ENCODE measurements around the gene WDR33.

The WDR33 gene

DNA sequence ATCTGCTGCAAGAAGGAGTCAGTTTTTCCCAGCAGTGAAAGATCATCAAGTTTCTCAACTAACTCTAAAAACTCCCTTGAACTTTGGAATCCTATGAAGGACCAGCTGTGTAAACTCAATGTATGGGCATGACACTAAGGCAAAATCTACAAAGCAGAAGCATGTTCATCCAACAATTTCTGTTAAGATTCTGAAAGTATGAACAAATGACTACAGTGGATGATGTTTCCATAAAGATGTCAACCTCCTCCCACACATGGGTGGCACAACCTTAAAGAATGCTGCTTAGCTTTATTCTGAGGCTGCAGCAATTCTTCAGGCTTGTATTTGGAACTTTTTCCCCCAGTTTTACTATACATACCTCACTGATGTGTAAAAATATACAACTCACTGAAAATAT lies 47.2 kb downstream of the WDR33 start:
- peak; percentile 41 for DNase-seq (ENCODE audit: low read depth)

DNA sequence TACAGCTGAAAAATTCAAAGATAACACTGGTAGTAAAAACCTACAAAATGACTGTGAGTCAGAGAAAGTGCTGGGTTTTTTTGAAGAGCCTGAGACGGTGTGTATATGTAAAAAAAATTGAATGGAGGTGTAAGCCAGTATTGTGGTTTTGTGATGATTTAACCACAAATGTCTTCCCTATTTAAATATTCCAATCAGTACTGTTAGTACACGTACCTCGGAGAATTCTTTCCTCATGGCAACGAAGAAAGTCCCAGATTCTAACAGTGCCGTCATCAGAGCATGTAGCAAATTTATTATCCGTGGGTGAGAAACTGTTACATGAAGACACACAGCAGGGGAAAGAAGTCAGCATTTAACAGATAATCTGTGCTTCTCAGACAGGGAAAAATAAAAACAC lies 48.1 kb downstream of the WDR33 start:
- DNase-seq (ENCODE audit: low read depth) = peak; percentile 25

DNA sequence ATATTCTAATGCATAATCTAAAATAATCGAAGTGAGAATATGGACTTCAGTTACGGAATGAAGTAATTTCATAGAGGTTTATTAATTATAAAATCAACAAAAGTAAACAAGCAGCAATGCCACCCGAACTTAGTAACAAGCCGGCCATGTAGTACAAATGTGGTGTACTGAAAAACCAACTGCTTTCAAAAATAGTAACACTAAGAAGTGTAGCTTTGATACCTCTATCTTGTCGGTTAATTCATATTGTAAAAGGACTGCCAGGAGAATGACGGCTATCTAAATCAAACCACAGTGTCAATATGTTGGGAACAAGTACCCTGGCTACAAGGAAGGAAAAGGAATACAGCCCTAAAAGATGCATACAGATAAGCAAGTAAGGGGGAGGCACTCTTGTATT lies 48.5 kb downstream of the WDR33 start:
- DNase-seq (ENCODE audit: low read depth) = no peak

DNA sequence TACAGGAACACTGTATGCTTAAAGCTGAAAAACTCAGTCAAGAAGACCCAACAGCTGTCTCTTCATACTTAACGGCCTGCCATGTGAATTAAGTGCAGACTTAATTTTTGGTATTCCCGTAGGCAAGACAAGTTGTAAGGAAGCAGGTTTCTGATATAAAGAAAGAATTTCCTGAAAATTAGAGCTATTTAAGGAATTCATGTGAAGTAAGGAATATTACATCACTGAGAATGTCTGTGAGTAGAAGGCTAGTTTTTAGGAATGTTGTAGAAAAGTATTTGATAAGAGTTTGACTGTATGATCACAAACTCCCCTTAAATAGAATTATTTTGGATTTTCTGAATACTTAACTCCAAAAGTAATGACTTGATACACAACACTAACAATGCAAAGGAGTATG lies 51.0 kb downstream of the WDR33 start:
- DNase-seq (ENCODE audit: low read depth) = no peak

DNA sequence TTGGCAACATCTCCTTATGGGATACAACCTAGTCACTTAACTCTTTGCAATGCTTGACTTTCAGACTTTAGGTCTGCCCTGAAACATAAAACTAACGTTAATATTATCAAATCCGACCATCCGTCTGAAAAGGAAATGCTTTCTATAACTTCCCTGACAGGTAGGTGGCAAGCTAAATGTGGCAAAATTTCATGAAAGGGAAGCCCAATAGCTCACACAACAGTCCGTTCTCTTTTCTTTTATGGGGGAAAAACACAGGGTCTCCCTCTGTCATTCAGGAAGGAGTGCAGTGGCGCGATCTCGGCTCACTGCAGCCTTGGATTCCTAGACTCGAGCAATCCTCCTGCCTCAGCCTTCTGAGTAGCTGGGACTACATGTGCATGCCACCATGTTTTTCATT lies 56.8 kb downstream of the WDR33 start:
- no peak for DNase-seq (ENCODE audit: low read depth)

DNA sequence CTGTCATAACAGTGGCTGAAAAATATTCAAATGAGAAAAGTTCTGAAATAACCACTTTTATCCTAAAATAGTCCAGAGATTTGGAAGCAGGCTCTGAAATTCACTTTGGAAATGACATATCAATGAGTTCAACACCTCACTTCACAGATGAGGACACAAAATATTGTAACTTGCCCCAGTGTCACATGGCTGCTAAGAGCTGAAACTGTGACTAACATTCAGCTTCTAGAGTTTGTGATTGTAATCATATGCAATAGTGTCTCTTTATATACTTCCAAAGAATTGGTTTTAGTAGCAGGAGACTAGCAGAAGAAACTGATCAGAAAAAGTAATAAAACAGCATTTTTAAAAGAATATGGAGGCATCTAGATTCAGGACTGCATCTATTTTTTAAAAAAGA lies 57.6 kb downstream of the WDR33 start:
- no peak for DNase-seq (ENCODE audit: low read depth)

DNA sequence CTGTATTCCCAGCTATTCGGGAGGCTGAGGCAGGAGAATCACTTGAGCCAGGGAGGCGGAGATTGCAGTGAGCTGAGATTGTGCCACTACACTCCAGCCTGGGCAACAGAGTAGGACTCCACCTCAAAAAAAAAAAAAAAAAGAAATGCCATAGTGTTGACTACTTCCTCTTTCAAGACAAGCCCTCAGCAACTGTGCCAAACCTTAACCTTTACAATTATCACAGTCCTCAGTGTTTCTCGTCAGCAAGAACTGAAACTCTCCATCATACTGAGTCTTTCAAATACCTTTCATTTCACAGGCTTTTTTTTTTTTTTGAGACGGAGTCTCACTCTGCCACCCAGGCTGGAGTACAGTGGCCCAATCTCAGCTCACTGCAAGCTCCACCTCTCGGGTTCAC lies 61.4 kb downstream of the WDR33 start:
- DNase-seq (ENCODE audit: low read depth) = peak; percentile 57

DNA sequence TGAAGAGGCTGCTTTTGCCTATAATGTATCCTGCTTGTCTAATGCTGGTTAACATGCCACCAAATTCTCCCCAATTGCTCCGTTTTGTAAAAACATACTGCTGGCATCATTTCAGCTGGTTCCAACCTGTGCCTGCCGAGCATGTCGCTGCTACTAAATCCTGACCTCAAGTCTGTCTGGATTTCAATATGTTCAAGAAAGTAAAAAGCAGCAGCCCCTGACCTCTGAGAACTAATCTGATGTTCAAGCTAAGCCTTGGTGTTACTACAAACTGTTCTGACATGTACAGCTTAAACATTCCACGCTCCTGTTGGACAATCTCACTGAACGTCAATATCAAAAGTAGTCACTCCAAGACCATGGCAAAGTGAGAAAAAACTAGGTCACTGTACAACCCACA lies 63.4 kb downstream of the WDR33 start:
- DNase-seq (ENCODE audit: low read depth) = no peak

DNA sequence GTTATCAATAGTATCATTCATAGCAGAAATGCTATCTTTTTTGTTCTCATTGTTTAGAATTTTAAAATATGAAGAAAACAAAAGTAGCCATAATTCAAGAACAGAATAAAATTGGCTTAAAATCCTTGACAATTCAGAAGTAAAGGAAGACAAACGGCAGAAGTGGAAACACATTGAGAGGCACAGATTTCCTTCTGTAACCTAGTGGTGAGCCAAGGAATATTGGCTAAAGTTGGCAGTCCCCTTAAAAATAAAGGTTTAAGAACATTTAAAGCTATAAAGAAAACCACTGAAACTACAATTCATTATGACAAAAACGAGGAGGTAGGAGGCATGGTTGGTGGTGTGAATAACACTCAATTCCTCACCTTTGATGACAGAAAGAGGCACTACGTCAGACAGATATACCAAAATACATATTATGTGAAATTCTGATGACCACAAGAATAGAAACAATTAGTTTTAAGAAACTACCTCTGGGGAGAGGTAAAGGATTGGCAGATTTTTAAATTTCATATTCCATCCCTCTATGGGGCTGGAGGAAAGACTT lies 67.4 kb downstream of the WDR33 start:
- DNase-seq (ENCODE audit: low read depth) = no peak

DNA sequence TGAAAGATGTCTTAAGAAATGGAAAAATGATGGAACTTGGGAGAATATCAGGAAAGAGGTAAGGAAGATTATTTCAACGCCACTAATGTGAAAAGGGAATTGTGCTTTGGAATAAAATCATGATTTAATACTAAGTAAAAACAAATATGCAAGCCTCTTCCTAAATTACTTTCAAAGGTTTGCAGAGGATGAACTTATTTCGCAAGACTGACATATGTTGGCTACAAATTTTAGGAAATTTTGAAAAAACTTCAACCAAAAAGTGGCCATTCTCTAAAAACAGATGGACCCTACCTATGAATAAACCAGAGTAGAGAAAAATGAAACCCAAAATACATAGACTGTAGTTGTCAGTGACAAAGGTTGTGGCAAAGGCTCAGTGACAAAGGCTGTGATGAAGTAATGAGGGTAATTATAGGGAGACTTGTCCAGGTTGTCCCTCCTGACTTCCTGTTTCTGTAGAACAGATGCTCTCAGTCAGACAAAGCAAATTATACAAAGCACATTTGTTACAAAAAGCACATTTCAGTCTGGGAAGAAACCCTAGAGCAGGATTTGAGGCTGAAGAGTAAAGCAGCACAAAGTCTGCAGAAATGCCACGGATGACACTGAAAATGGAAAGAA lies 70.2 kb downstream of the WDR33 start:
- DNase-seq (ENCODE audit: low read depth) = no peak

DNA sequence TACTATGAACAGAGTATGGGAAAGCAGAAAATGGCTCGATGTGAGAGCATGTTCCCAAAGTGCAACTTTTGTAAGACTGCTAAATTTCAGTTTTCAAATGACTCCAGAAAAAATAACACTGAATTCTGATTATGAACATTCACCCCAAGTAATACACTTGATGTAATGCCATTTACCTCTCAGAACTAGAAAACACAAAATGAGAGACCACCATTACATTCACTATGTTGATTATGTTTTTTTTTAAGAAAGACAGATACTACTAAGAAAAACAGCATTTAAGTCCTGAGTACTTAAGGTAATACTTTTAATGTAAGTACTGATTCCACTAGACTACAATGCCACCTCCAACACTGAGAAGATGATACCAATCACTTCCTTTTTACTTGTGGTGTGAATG lies 71.2 kb downstream of the WDR33 start:
- DNase-seq (ENCODE audit: low read depth) = no peak

DNA sequence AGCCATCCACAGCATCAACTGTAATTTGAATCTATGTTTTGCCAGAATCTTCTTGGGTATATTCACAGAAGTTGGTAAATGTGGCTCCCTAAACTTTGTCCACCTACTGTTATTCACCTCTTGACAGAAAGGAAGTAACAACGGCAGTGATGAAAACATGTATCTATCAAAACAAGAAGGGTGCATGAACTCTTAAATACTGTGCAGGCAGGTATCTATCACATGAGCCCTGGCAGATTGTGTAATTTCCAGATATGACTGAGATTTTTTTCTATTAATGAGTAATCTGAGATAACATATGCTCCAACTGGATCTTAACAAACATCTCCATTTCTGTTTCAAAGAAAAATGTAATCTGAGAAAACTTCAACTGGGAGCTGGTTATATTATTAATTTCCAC lies 73.1 kb downstream of the WDR33 start:
- peak; percentile 40 for DNase-seq (ENCODE audit: low read depth)

DNA sequence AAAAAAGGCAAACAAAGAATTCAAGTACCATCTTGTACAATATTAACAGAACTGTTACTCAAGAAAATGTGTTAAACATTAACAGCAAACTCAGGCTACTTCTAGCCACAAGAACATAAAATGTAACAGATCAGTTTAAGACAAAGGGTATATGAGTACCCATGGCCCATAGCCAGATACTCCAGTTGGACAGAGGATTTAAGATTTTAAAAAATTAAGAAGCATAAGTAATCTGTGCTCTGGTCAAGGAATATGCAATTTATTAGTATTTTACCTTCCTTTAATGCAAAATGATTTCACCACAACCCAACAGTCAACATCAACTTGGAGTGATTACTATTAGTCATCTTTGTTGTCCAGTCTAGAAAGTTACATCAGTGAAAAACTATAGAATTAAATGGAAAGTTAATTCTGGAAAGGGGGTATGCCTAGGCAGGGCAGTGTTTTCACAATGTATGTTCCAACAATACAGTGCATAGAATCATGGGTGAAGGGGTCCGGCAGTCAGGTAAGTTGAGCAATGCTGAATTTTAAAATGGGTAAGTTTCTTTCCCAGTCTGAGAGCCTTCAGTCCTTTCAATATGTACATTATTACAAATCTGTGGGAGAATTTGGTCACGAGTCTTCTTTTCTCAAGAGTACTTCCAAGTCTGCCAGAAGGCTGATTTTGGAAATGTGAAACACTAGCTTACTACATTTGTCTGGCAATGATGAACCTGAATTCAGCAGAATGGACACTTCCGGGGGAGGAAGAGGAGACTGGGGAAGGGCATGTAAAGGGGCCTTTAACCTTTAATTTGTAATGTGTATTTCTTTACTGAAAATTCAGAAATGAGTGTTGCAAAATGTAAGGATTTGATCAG lies 75.2 kb downstream of the WDR33 start:
- DNase-seq (ENCODE audit: low read depth) = peak; percentile 7

DNA sequence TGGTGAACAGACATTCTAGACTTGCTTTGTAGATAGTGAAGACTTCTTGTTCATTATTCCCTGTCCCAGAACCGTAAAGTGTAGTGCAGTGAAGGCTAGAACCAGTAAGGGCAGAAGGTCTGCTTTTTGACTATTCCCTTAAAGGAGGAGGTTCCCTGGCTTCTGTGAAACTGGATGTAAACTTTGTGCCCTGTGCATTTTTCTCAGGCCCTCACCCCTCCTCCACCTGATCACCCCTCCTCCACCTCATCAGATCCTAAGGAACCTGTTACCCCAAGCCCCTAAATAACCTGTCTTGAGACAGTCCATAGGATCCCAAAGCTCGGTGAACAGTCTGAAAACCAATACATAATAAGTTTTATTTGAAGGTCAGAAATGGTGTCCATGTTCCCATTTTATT lies 75.9 kb downstream of the WDR33 start:
- no peak for DNase-seq (ENCODE audit: low read depth)

DNA sequence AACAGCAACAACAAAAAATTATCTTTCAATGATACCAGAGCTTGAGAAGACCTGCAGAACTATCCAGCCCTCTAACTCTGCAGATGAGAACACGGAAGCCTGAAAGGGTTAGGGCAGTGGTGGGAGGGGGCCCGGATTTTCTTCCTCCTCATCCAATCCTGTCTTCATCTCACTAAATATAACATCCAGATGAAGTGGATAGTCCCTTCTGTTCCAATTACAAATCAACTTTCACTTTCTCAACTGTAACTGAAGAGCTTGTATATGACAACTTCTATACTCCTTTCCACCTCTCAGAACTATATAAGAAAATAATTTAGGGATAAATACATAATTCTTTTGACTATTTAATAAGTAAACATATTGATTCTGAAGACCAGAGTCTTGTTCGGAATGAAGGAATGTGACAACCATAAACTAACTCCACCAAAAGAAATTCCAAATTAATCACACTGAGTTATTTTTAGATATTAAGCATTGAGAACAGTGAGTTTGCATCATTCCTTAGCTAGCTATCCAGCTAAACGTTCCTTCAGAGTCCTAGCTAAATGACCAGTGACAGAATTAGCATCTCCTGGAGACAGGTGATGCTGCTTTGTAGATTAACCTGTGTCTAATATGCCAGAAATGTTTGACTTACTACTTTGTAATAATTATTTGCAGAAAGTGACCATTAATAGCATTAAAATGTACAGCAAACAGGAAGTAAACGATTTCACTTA lies 77.0 kb downstream of the WDR33 start:
- DNase-seq (ENCODE audit: low read depth) = peak; percentile 42

DNA sequence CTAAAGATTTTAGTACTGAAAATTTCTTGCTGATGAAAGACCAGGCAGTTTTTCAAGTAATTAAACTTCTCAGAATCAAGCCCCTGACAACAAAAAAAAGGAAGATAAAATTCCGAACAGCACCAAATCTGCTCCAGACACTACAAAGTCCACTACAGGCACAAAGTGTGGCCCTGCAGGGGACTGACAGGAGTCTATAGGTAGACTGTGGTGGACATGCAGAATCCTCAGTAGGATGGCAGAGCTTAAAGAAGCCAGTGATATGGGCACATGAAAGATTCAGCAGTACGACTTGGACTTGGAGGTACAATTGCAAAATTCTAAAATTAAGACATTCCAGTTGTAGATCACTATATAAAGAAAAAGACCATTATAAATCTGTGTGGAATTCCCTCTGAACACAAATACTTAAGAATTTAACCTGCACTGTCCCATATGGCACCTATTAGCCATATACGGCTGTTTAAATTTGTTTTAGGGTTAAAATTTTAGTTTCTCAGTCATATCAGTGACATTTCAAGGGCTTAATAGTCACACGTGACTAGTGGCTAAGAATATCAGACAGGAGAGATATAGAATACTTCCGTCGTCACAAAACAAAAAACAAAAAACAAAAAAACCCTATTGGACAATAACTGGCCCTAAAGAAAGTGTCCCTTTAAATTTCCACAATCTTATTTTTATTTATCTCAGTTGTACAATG lies 77.7 kb downstream of the WDR33 start:
- DNase-seq (ENCODE audit: low read depth) = no peak

DNA sequence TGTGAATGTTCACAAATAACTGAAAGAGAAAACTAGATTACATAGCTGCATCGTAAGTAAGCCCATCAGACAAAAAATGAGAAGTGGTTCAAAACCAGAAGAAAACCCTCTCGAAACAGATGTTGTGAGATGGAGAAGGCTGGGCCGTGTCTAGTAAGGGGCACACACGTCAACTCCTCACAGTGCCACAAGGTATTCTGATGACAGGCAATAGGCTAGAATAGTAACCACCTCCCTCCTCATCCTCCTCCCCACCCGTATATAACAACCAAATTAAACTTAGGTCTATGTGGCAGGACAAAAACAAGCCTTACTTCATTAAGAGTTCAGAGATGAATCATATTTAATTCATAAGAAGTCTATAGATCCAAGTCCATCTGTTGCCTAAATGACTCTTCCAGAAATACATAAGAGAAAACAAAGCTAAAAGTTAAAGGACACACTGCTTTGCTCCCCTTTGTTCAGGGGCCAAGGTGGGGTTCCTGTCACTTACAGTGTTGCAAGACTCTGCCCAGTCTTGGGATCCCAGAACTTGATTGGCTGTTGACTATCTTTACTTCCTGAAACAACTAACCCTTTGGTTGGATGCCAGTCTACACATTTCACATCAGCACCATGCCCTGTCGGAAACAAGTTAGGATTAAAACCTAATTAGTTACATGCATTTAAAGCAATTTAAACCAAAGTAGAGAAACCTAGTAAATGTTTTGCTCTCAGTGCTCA lies 84.7 kb downstream of the WDR33 start:
- no peak for DNase-seq (ENCODE audit: low read depth)

DNA sequence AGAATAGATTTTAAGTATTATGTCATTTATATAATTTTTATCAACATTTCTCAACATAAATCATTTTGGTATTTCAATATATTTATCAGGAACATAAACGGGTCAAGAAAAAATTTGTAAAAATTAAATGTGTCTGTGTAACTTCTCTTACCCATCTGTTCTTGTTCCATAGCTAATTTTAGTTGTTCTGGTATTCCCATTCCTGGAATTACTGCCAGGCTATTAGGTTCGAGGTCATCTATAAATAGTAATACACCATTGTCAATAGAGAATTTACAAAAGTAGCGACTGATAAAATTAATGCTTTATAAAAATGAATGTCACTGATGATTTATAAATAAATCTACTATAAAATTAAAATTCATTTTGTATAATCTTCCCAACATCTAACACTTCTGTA lies 88.2 kb downstream of the WDR33 start:
- no peak for DNase-seq (ENCODE audit: low read depth)

DNA sequence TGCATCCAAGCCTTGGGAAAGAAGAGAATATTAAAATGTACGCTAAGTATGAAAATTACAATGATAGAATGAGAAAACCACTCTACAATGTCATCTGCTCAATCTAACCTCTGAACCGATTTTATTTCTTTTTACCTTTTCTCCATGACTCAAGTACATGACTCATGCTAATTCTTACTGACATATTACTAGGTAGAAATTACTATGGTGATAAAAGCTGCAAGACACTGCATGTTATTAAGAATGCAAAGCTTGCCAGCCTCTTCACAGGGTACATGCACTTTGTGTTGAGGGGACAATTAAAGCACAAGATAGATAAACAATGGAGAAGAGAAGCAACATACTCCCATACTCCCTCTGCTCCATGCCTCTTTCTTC lies 89.0 kb downstream of the WDR33 start:
- DNase-seq (ENCODE audit: low read depth) = peak; percentile 43

DNA sequence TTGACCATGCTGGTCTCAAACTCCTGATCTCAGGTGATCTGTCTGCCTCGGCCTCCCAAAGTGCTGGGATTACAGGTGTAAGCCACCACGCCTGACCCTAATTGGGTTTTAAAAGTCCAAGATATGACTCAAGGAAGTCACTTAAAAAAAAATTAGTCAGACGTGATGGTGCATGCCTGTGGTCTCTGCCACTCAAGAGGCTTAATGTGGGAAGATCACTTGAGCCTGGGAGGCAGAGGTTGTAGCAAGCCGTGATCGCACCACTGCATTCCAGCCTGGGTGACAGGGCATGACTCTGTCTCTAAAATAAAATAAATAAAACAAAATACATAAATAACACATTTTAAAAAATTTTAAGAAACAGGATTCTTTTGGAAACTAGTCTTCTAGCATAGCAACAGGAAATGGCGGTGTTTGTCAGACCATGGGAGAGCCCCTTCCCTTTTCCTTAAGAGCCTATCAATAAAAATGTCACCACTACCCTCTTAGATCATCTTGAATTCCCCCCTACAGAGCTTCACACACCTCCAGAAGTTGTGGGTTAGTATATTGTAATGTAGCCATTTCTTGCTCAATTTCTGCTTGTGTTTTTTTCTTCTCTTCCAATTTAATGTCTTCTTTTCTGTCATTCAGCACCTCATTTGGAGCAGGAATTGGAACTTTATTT lies 89.5 kb downstream of the WDR33 start:
- peak; percentile 63 for DNase-seq (ENCODE audit: low read depth)

Measured in iris pigment epithelial cell (primary cell).